Sigmoid colon (tissue), 7 donors: Measurements from ENCODE around the gene NR3C2. TPM values are rescaled to one million over a fixed set of nuclear protein-coding genes. Genes with fewer than 3 reads are reported as not detected.

Source experiments
- DNase-seq: peaks from one replicate; pipeline ENCODE4 v3.0.0-alpha.2; 2019
- H3K27ac ChIP-seq, 4 donors: fragments of 200-600 bp; sonication (generic); one replicate each; pipeline ENCODE4 v1.5.1; 2016 to 2019; ENCODE audit warnings: mild to moderate bottlenecking in 1 of 4
- H3K27me3 ChIP-seq, 3 donors: fragments of 200-600 bp; sonication (generic); one replicate each; pipeline ENCODE4 v1.5.1; 2019; ENCODE audit warnings: mild to moderate bottlenecking in 1 of 3
- H3K36me3 ChIP-seq, 4 donors: fragments of 200-600 bp; sonication (generic); one replicate each; pipeline ENCODE4 v1.5.1; 2016 to 2019
- H3K4me1 ChIP-seq, 4 donors: fragments of 200-600 bp; sonication (generic); one replicate each; pipeline ENCODE4 v1.5.1; 2017 to 2019
- H3K4me3 ChIP-seq, 4 donors: fragments of 200-600 bp; sonication (generic); one replicate each; pipeline ENCODE4 v1.5.1; 2017 to 2019; ENCODE audit warnings: mild to moderate bottlenecking in 2 of 4, moderate library complexity in 1 of 4
- H3K9me3 ChIP-seq, 4 donors: fragments of 200-600 bp in 3 of 4; sonication (generic) in 3 of 4; one replicate each; pipeline versions ENCODE4 v1.5.1 to v1.6.1; 2013 to 2019
- EP300 ChIP-seq, 4 donors: sonication (generic); formaldehyde crosslinking; IDR thresholded peaks; one replicate each; pipeline ENCODE4 v1.6.1; 2017; ENCODE audit warnings: antibody characterized with exemption in 4 of 4
- POLR2A ChIP-seq, 2 donors: fragments of 450-650 bp; IDR thresholded peaks; one replicate each; pipeline ENCODE4 v1.6.1; 2016; ENCODE audit warnings: antibody characterized with exemption in 2 of 2, mild to moderate bottlenecking in 2 of 2, moderate library complexity in 2 of 2
- POLR2AphosphoS5 ChIP-seq, 4 donors: sonication (generic); formaldehyde crosslinking; IDR thresholded peaks; one replicate each; pipeline ENCODE4 v1.6.1; 2017; ENCODE audit warnings: antibody characterized with exemption in 4 of 4
- WGBS, 2 donors: extraction: QIAGEN DNeasy Blood & Tissue Kit; methylation state at CpG; one replicate each; pipeline ENCODE4 v1.1.7; 2013; 5-methylcytosine and 5-hydroxymethylcytosine counted together
- intact Hi-C: fragments of 100-400 bp; cut with DNase I; formaldehyde crosslinking; loops from one replicate; pipeline ENCODE4 v1.15.1; 2023
- polyA plus RNA-seq, 3 donors: library from polyadenylated mRNA; stranded (reverse); fragments of 200-250 nt; gene quantifications; one replicate each; pipeline ENCODE4 v1.2.3, GENCODE V29; 2013
- total RNA-seq, 4 donors: library from RNA; depleted of rRNA; stranded (reverse); fragments of >200 nt; gene quantifications; one replicate each; pipeline ENCODE4 v1.1.0, GENCODE V29; 2016
- TF ChIP-seq, protein P1 (sequence below), 4 experiments: fragments of 450-650 bp in 3 of 4; fragments of 200-600 bp in 1 of 4; IDR thresholded peaks; one replicate each; pipeline ENCODE4 v1.5.1; 2016 to 2019; ENCODE audit warnings: antibody characterized with exemption in 4 of 4, mild to moderate bottlenecking in 3 of 4, moderate library complexity in 2 of 4
- donor health status: healthy with polysubstance abuse.
- donor health status: Bipolar disorder and iron deficiency.
- donor health status: healthy.

NR3C2 gene
- total and polyA plus RNA-seq, 7 donors = 15.6 to 34.9 (median 23.4) TPM

DNA sequence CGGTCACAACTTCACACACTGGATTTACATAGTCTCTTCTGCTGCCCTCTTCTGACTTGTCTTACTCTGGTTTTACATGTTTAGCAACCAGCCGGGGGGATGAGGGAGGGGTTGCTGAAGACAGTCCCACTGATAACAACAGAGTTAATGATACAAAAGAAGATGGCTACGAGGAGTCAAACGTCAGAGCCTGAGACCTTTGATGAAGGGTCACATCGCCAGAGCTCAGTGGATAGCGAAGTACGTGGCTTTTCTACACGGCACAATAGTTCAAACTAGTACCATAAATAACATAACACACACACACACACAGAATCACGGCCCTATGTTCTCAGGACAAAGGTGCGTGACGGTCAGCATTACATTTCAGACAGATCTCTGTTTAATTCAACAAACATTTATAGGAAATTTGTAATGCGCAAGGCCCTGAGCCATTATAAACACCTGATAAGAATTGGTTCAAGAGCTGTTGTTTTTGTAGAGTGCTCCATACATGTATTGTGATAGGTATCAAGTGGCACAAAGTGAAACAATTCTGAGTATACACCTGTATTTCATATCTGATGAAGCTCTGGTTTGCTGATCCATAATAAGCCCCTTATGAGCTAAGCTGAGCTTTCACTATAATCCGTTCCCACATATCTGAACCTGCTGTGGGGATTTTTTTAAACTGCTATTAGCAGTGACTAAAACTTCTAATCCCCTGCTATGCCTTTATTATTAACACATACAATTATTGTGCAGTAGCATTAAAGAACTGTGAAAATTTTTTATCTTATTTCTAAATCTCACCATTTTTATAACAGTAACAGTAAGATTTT, 100.0 kb downstream of the NR3C2 start:
- peaks cover 0 to 23% (median 21%) of the 10 kb centered on the region in 4 donors for H3K4me1 ChIP-seq
- no peaks in the 10 kb centered on the region for H3K9me3 ChIP-seq
- intact Hi-C loops = no loop called here
- no peak overlapping the region for H3K27ac ChIP-seq
- DNase-seq = no peak
- WGBS, 2 donors = 80 to 83% methylated on average over 13 of the region's 13 CpGs
- no peak overlapping the region for H3K4me3 ChIP-seq
- H3K27me3 ChIP-seq = no peaks in the 10 kb centered on the region
- no peak for TF ChIP-seq EP300 (IDR thresholded peaks at IDR 0.05)
- no peak for TF ChIP-seq POLR2AphosphoS5 (IDR thresholded peaks at IDR 0.05)
- TF ChIP-seq POLR2A (IDR thresholded peaks at IDR 0.05) = no peak
- TF ChIP-seq, protein P1, sequence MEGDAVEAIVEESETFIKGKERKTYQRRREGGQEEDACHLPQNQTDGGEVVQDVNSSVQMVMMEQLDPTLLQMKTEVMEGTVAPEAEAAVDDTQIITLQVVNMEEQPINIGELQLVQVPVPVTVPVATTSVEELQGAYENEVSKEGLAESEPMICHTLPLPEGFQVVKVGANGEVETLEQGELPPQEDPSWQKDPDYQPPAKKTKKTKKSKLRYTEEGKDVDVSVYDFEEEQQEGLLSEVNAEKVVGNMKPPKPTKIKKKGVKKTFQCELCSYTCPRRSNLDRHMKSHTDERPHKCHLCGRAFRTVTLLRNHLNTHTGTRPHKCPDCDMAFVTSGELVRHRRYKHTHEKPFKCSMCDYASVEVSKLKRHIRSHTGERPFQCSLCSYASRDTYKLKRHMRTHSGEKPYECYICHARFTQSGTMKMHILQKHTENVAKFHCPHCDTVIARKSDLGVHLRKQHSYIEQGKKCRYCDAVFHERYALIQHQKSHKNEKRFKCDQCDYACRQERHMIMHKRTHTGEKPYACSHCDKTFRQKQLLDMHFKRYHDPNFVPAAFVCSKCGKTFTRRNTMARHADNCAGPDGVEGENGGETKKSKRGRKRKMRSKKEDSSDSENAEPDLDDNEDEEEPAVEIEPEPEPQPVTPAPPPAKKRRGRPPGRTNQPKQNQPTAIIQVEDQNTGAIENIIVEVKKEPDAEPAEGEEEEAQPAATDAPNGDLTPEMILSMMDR (IDR thresholded peaks at IDR 0.05) = no peak
- no peaks in the 10 kb centered on the region for H3K36me3 ChIP-seq

DNA sequence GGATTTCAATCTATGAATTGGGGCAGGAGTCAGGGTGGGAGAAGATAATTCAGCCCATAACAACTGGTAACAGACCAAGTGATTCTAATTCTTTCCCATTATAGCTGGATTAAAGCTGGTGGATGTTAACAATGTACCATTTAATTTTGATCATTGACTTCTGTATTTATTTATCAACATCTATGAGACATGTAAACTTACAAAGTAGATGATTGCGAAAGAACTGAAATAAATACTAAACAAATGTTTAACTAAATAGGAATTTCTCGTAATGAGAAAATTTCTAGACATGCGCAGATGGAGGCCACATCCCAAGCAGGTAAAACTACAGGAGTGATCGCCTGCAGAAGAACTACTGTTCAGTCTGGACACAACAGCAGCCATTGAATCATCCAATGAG, 107.1 kb downstream of the NR3C2 start:
- no peak for DNase-seq
- H3K27ac ChIP-seq = no peak overlapping the region
- H3K9me3 ChIP-seq = no peaks in the 10 kb centered on the region
- no peaks in the 10 kb centered on the region for H3K27me3 ChIP-seq
- H3K4me1 ChIP-seq = no peaks in the 10 kb centered on the region
- 92 to 94% methylated on average over 4 of the region's 4 CpGs for WGBS, 2 donors
- H3K36me3 ChIP-seq = no peaks in the 10 kb centered on the region
- no peak overlapping the region for H3K4me3 ChIP-seq
- intact Hi-C loops = no loop called here
- TF ChIP-seq POLR2AphosphoS5 (IDR thresholded peaks at IDR 0.05) = no peak
- TF ChIP-seq EP300 (IDR thresholded peaks at IDR 0.05) = no peak
- TF ChIP-seq, protein P1 (IDR thresholded peaks at IDR 0.05) = no peak

DNA sequence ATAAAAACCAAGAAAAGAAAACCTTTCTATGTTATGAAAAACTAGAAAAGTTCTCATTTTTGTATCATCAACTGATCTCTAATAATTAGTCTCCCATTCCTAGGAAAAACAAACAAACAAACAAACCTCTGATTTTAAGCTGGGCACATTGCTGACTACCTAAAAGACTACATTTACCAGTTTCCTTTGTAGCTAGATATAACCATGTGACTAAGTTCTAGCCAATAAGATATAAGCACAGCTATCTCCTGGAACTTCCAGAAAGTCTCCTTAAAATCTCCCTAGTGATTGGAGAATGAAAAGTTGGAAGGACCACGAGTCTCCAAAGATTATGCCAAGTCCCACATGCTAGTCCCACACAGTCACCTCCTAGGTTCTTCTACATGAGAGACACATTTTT, 108.9 kb downstream of the NR3C2 start:
- Histone ChIP-seq H3K27me3 (no peaks in the 10 kb centered on the region), H3K9me3 (no peaks in the 10 kb centered on the region), H3K4me1 (no peaks in the 10 kb centered on the region), H3K27ac (no peak overlapping the region), H3K36me3 (no peaks in the 10 kb centered on the region), H3K4me3 (no peak overlapping the region)
- intact Hi-C loops = no loop called here
- TF ChIP-seq, protein P1 (IDR thresholded peaks at IDR 0.05) = no peak
- no peak for TF ChIP-seq POLR2A (IDR thresholded peaks at IDR 0.05)
- no peak for TF ChIP-seq EP300 (IDR thresholded peaks at IDR 0.05)
- no peak for TF ChIP-seq POLR2AphosphoS5 (IDR thresholded peaks at IDR 0.05)
- 87 to 92% methylated on average over 1 of the region's 1 CpG for WGBS, 2 donors
- no peak for DNase-seq

DNA sequence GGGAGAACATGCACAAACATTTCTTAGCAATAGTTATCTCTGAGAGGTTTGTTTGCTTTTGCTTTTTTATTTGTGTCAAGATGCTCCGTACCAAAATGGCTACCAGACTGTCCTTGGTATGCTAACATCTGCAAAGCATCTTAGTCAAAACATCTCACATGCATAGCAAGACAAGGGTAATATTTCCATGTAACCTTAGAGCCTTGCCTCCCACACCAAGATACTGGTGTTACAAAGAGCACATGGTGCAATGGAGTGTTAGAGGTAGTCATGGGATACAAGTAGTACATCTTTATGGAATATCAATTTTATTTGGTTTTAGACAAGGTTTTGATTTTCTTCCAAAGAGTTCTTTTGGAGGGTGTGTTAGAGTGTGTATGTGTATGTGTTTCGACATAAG, 109.7 kb downstream of the NR3C2 start:
- no peaks in the 10 kb centered on the region for H3K9me3 ChIP-seq
- intact Hi-C loops = no loop called here
- H3K4me1 ChIP-seq = no peaks in the 10 kb centered on the region
- 85 to 93% methylated on average over 2 of the region's 2 CpGs for WGBS, 2 donors
- no peaks in the 10 kb centered on the region for H3K36me3 ChIP-seq
- no peak overlapping the region for H3K4me3 ChIP-seq
- no peaks in the 10 kb centered on the region for H3K27me3 ChIP-seq
- H3K27ac ChIP-seq = no peak overlapping the region
- no peak for TF ChIP-seq POLR2AphosphoS5 (IDR thresholded peaks at IDR 0.05)
- no peak for TF ChIP-seq POLR2A (IDR thresholded peaks at IDR 0.05)
- TF ChIP-seq, protein P1 (IDR thresholded peaks at IDR 0.05) = no peak
- TF ChIP-seq EP300 (IDR thresholded peaks at IDR 0.05) = no peak
- DNase-seq = no peak
